WTC11 (cell line): ENCODE data around the gene ARHGEF1.

Experiments used
- CREB1 ChIP-seq: sonication (generic); formaldehyde crosslinking; IDR thresholded peaks from 2 replicates; pipeline ENCODE4 v1.8.0; 2023; ENCODE audit warnings: mild to moderate bottlenecking, missing genetic modification reagents
- CTCF ChIP-seq: fragments of 200-600 bp; IDR thresholded peaks from 2 replicates; pipeline ENCODE4 v1.8.0; 2022; ENCODE audit warnings: antibody characterized with exemption
- JUN ChIP-seq: sonication (generic); formaldehyde crosslinking; IDR thresholded peaks from 2 replicates; pipeline ENCODE4 v1.8.0; 2023; ENCODE audit warnings: mild to moderate bottlenecking, missing genetic modification reagents
- MAX ChIP-seq: sonication (generic); formaldehyde crosslinking; IDR thresholded peaks from 2 replicates; pipeline ENCODE4 v1.8.0; 2022; ENCODE audit warnings: mild to moderate bottlenecking, missing genetic modification reagents
- NR2C2 ChIP-seq: sonication (generic); formaldehyde crosslinking; IDR thresholded peaks from 2 replicates; pipeline ENCODE4 v1.8.0; 2022; ENCODE audit warnings: mild to moderate bottlenecking, missing genetic modification reagents
- RELA ChIP-seq: sonication (generic); formaldehyde crosslinking; IDR thresholded peaks from 2 replicates; pipeline ENCODE4 v1.8.1; 2022; ENCODE audit warnings: missing genetic modification reagents, mild to moderate bottlenecking, borderline replicate concordance
- SP1 ChIP-seq: sonication (generic); formaldehyde crosslinking; conservative IDR thresholded peaks from 2 replicates; pipeline ENCODE4 v1.8.1; 2022; ENCODE audit warnings: missing genetic modification reagents
- TCF7 ChIP-seq: sonication (generic); formaldehyde crosslinking; IDR thresholded peaks from 2 replicates; pipeline ENCODE4 v1.8.0; 2022; ENCODE audit warnings: mild to moderate bottlenecking, low read depth, missing genetic modification reagents, moderate library complexity
- USF2 ChIP-seq: sonication (generic); formaldehyde crosslinking; IDR thresholded peaks from 2 replicates; pipeline ENCODE4 v1.8.1; 2023; ENCODE audit warnings: mild to moderate bottlenecking, missing genetic modification reagents, moderate library complexity
- ZNF138 ChIP-seq: sonication (generic); formaldehyde crosslinking; conservative IDR thresholded peaks from 2 replicates; pipeline ENCODE4 v1.8.1; 2022; ENCODE audit warnings: mild to moderate bottlenecking, moderate library complexity, missing genetic modification reagents
- ZNF423 ChIP-seq: fragments of 250-450 bp; sonication (Bioruptor Pico); IDR thresholded peaks from 2 replicates; pipeline ENCODE4 v2.1.2; 2022; ENCODE audit warnings: mild to moderate bottlenecking, moderate library complexity
- ZNF512 ChIP-seq: sonication (generic); formaldehyde crosslinking; IDR thresholded peaks from 2 replicates; pipeline ENCODE4 v1.8.1; 2022; ENCODE audit warnings: missing genetic modification reagents, borderline replicate concordance
- TF ChIP-seq, protein P1 (sequence below): sonication (generic); formaldehyde crosslinking; IDR thresholded peaks from 2 replicates; pipeline ENCODE4 v1.8.1; 2022; ENCODE audit warnings: low read depth, missing genetic modification reagents, borderline replicate concordance
- TF ChIP-seq, protein P2 (sequence below): sonication (generic); formaldehyde crosslinking; IDR thresholded peaks from 2 replicates; pipeline ENCODE4 v1.8.0; 2022; ENCODE audit warnings: mild to moderate bottlenecking, missing genetic modification reagents

DNA sequence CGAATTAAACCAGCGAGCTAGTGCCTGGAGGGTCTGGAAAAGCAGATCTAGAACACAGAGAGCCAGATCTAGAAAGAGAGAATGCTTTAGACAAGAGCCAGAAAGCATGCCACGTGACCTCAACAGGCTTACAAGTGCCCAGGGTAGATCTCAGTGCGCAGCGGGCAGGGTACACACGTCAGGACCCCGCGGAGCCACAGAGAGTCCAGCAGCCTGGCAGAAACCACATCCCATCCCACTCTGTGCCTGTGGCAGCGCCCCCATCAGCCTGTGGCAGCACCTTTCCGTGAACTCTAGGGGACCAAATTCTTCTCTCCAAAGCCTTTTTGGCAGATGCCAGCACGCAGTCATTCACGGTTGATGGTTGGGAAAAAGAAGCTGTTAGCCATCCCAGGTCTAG lies 5.9 kb downstream of the ARHGEF1 start:
- TF ChIP-seq NR2C2 (CRISPR knock-in tag), result no peak
- TF ChIP-seq, protein P1, sequence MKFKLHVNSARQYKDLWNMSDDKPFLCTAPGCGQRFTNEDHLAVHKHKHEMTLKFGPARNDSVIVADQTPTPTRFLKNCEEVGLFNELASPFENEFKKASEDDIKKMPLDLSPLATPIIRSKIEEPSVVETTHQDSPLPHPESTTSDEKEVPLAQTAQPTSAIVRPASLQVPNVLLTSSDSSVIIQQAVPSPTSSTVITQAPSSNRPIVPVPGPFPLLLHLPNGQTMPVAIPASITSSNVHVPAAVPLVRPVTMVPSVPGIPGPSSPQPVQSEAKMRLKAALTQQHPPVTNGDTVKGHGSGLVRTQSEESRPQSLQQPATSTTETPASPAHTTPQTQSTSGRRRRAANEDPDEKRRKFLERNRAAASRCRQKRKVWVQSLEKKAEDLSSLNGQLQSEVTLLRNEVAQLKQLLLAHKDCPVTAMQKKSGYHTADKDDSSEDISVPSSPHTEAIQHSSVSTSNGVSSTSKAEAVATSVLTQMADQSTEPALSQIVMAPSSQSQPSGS (CRISPR knock-in tag), result no peak
- no peak for TF ChIP-seq ZNF423 (CRISPR knock-in tag)
- no peak for TF ChIP-seq USF2 (CRISPR knock-in tag)
- no peak for TF ChIP-seq CTCF
- TF ChIP-seq TCF7 (CRISPR knock-in tag), result no peak
- no peak for TF ChIP-seq ZNF512 (CRISPR knock-in tag)
- TF ChIP-seq RELA (CRISPR knock-in tag), result no peak
- no peak for TF ChIP-seq ZNF138 (CRISPR knock-in tag)
- TF ChIP-seq, protein P2, sequence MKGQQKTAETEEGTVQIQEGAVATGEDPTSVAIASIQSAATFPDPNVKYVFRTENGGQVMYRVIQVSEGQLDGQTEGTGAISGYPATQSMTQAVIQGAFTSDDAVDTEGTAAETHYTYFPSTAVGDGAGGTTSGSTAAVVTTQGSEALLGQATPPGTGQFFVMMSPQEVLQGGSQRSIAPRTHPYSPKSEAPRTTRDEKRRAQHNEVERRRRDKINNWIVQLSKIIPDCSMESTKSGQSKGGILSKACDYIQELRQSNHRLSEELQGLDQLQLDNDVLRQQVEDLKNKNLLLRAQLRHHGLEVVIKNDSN (CRISPR knock-in tag), result no peak
- no peak for TF ChIP-seq SP1 (CRISPR knock-in tag)
- no peak for TF ChIP-seq MAX (CRISPR knock-in tag)
- no peak for TF ChIP-seq CREB1 (CRISPR knock-in tag)
- no peak for TF ChIP-seq JUN (CRISPR knock-in tag)
